HepG2 (cell line): ENCODE results near the gene TRIAP1. TPM values are rescaled to one million over a fixed set of nuclear protein-coding genes. Genes with fewer than 3 reads are reported as not detected.

Experiments
- BRD4 ChIP-seq: sonication (generic); formaldehyde crosslinking; IDR thresholded peaks from 2 replicates; pipeline ENCODE4 v1.4.0; 2020; ENCODE audit warnings: missing genetic modification reagents
- CBX1 ChIP-seq: IDR thresholded peaks from one replicate; pipeline ENCODE4 v1.6.1; 2016; ENCODE audit warnings: antibody characterized with exemption, low read depth
- ELK4 ChIP-seq: sonication (generic); formaldehyde crosslinking; IDR thresholded peaks from 2 replicates; pipeline ENCODE4 v1.9.0; 2021; ENCODE audit warnings: missing genetic modification reagents, borderline replicate concordance
- FOXK1 ChIP-seq: sonication (generic); formaldehyde crosslinking; IDR thresholded peaks from 2 replicates; pipeline ENCODE4 v1.4.0; 2020; ENCODE audit warnings: low read depth, missing genetic modification reagents, borderline replicate concordance
- NCOA1 ChIP-seq: sonication (generic); formaldehyde crosslinking; IDR thresholded peaks from 2 replicates; pipeline ENCODE4 v1.9.0; 2021; ENCODE audit warnings: missing genetic modification reagents
- PHF5A ChIP-seq: IDR thresholded peaks from one replicate; pipeline ENCODE4 v1.6.1; 2018; ENCODE audit warnings: low read depth, missing genetic modification reagents; ENCODE audit not compliant: unreplicated experiment
- RFXAP ChIP-seq: sonication (generic); formaldehyde crosslinking; IDR thresholded peaks from 2 replicates; pipeline ENCODE4 v1.4.0; 2020; ENCODE audit warnings: missing genetic modification reagents, borderline replicate concordance
- SALL2 ChIP-seq: sonication (generic); formaldehyde crosslinking; IDR thresholded peaks from 2 replicates; pipeline ENCODE4 v1.8.1; 2023; ENCODE audit warnings: mild to moderate bottlenecking, missing genetic modification reagents, inconsistent platforms
- SP5 ChIP-seq: IDR thresholded peaks from 2 replicates; pipeline ENCODE4 v1.6.1; 2016; ENCODE audit warnings: low read depth, borderline replicate concordance
- SRY ChIP-seq: sonication (generic); formaldehyde crosslinking; IDR thresholded peaks from 2 replicates; pipeline ENCODE4 v1.8.0; 2022; ENCODE audit warnings: mild to moderate bottlenecking, missing genetic modification reagents
- TBL1XR1 ChIP-seq: fragments of 150-350 bp; IDR thresholded peaks from 2 replicates; pipeline ENCODE4 v1.6.1; 2014; ENCODE audit warnings: borderline replicate concordance, low read length; ENCODE audit not compliant: partially characterized antibody
- TFDP1 ChIP-seq: IDR thresholded peaks from 2 replicates; pipeline ENCODE4 v1.6.1; 2016; ENCODE audit warnings: missing compliant biosample characterization, missing genetic modification reagents, borderline replicate concordance
- ZNF251 ChIP-seq: sonication (generic); formaldehyde crosslinking; IDR thresholded peaks from 2 replicates; pipeline ENCODE4 v1.9.0; 2021; ENCODE audit warnings: mild to moderate bottlenecking, missing genetic modification reagents
- ZNF550 ChIP-seq: sonication (generic); formaldehyde crosslinking; IDR thresholded peaks from 2 replicates; pipeline ENCODE4 v1.4.0; 2020; ENCODE audit warnings: mild to moderate bottlenecking, missing genetic modification reagents, borderline replicate concordance
- polyA plus RNA-seq, 8 experiments: library from polyadenylated mRNA; depleted of rRNA in 3 of 8; stranded (reverse) in 7 of 8; unstranded in 1 of 8; fragments of >200 nt; fragmentation: Illumina TruSeq in 4 of 8; extraction: Trizol in 4 of 8; gene quantifications; 2 replicates each; pipeline versions ENCODE4 v1.2.1 to v1.2.3, GENCODE V29; 2011 to 2016; ENCODE audit warnings: low read depth in 4 of 8, missing spikeins in 1 of 8, mixed read lengths in 1 of 8; ENCODE audit not compliant: insufficient read depth in 1 of 8
- total RNA-seq, 5 experiments: library from RNA; depleted of rRNA; stranded (reverse); fragments of >200 nt; fragmentation: Illumina TruSeq; extraction: Trizol; gene quantifications; 2 replicates each; pipeline ENCODE4 v1.2.3, GENCODE V29; 2016; ENCODE audit warnings: low read depth in 1 of 5
- TF ChIP-seq, protein P1 (sequence below): sonication (generic); formaldehyde crosslinking; IDR thresholded peaks from 2 replicates; pipeline ENCODE4 v1.4.0; 2020; ENCODE audit warnings: missing genetic modification reagents
- TF ChIP-seq, protein P2 (sequence below): sonication (generic); formaldehyde crosslinking; IDR thresholded peaks from 2 replicates; pipeline ENCODE4 v1.8.0; 2022; ENCODE audit warnings: missing genetic modification reagents, mild to moderate bottlenecking, borderline replicate concordance

The TRIAP1 gene
- total and polyA plus RNA-seq, 2 of the 13 experiments (the other 11 are each of a cell fraction or from before 2014, with no cell fraction given): 55.0 to 117 TPM

DNA sequence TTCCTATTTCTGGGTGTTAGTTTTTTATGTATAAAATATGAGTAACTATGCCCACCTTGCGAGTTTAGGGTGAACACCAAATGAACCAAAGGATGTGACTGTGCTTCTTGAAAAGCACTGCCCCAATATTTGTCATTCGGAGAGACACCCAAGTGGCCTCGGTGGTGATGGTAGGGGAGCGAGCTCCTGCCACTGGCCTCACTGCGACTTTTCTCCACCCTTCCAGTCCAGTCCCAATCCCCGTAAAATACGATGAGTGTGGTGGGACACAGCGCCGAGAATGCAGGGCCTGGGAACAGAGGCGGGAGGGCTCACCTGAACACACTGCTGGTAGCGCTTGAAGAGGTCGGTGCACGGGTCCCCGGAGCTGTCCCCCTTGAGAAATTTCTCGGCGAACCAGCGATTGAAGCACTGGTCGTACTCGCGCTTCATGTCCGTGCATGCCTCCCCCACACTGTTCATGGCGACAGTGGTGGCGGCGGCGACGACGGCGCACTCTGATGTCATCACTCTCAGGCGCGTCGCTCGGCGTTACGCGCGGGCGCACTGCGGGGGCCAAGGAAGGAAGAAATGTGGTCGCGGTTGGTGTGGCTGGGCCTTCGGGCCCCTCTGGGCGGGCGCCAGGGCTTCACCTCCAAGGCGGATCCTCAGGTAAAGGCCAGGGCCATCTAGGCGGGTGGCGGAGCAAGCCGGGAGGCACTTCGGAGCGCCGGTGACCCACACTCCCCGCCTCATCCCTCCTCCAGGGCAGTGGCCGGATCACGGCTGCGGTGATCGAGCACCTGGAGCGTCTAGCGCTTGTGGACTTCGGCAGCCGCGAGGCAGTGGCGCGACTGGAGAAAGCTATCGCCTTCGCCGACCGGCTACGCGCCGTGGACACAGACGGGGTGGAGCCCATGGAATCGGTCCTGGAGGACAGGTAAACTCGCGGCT is at the start of gene TRIAP1, which contains the start of gene GATC (continued):
- TF ChIP-seq, protein P1, sequence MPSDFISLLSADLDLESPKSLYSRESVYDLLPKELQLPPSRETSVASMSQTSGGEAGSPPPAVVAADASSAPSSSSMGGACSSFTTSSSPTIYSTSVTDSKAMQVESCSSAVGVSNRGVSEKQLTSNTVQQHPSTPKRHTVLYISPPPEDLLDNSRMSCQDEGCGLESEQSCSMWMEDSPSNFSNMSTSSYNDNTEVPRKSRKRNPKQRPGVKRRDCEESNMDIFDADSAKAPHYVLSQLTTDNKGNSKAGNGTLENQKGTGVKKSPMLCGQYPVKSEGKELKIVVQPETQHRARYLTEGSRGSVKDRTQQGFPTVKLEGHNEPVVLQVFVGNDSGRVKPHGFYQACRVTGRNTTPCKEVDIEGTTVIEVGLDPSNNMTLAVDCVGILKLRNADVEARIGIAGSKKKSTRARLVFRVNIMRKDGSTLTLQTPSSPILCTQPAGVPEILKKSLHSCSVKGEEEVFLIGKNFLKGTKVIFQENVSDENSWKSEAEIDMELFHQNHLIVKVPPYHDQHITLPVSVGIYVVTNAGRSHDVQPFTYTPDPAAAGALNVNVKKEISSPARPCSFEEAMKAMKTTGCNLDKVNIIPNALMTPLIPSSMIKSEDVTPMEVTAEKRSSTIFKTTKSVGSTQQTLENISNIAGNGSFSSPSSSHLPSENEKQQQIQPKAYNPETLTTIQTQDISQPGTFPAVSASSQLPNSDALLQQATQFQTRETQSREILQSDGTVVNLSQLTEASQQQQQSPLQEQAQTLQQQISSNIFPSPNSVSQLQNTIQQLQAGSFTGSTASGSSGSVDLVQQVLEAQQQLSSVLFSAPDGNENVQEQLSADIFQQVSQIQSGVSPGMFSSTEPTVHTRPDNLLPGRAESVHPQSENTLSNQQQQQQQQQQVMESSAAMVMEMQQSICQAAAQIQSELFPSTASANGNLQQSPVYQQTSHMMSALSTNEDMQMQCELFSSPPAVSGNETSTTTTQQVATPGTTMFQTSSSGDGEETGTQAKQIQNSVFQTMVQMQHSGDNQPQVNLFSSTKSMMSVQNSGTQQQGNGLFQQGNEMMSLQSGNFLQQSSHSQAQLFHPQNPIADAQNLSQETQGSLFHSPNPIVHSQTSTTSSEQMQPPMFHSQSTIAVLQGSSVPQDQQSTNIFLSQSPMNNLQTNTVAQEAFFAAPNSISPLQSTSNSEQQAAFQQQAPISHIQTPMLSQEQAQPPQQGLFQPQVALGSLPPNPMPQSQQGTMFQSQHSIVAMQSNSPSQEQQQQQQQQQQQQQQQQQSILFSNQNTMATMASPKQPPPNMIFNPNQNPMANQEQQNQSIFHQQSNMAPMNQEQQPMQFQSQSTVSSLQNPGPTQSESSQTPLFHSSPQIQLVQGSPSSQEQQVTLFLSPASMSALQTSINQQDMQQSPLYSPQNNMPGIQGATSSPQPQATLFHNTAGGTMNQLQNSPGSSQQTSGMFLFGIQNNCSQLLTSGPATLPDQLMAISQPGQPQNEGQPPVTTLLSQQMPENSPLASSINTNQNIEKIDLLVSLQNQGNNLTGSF: no peak; the same call in 1 of the 2 replicates
- peak; percentile 93 for TF ChIP-seq SRY
- peak; percentile 94 for TF ChIP-seq BRD4
- TF ChIP-seq ELK4 (CRISPR knock-in tag): 0 out of 2 replicates have a peak, but pooled peaks have one; percentile 14
- TF ChIP-seq NCOA1 (CRISPR knock-in tag): no peak; the same call in 1 of the 2 replicates
- TF ChIP-seq SP5 (CRISPR knock-in tag): 0 out of 2 replicates have a peak, but pooled peaks have one; percentile 12
- TF ChIP-seq CBX1: peak; percentile 89
- TF ChIP-seq PHF5A (CRISPR knock-in tag): no peak
- 0 out of 2 replicates have a peak, but pooled peaks have one; percentile 83 for TF ChIP-seq ZNF251 (CRISPR knock-in tag)
- no peak for TF ChIP-seq TBL1XR1
- no peak for TF ChIP-seq ZNF550
- TF ChIP-seq FOXK1: peak; percentile 96
- TF ChIP-seq, protein P2, sequence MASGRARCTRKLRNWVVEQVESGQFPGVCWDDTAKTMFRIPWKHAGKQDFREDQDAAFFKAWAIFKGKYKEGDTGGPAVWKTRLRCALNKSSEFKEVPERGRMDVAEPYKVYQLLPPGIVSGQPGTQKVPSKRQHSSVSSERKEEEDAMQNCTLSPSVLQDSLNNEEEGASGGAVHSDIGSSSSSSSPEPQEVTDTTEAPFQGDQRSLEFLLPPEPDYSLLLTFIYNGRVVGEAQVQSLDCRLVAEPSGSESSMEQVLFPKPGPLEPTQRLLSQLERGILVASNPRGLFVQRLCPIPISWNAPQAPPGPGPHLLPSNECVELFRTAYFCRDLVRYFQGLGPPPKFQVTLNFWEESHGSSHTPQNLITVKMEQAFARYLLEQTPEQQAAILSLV: peak; percentile 60; the same call in 1 of the 2 replicates
- TF ChIP-seq SALL2: peak; percentile 98
- TF ChIP-seq TFDP1: peak; percentile 81
- peak; percentile 89 for TF ChIP-seq RFXAP
